BE2C (cell line): ENCODE results near the gene SELL.
"Not testable (repeated sequence)": the region's sequence is repeated elsewhere in the genome, so short reads cannot be mapped to it uniquely, and the experiment has no call there.

ENCODE experiments used
- DNase-seq: peaks from one replicate; pipeline ENCODE4 v3.0.0-alpha.2; 2020
- H3K27me3 ChIP-seq: fragments of 250-450 bp; sonication (Bioruptor Pico); 2 replicates; pipeline ENCODE4 v1.5.1; 2020; ENCODE audit warnings: mild to moderate bottlenecking
- H3K36me3 ChIP-seq: fragments of 250-450 bp; sonication (Bioruptor Pico); 2 replicates; pipeline ENCODE4 v1.5.1; 2020; ENCODE audit warnings: mild to moderate bottlenecking
- H3K4me1 ChIP-seq: fragments of 250-450 bp; sonication (Bioruptor Pico); 2 replicates; pipeline ENCODE4 v1.5.1; 2020
- H3K4me3 ChIP-seq: 2 replicates; pipeline ENCODE4 v1.5.1; 2011; ENCODE audit warnings: low read depth, low read length
- H3K9me3 ChIP-seq: fragments of 250-450 bp; sonication (Bioruptor Pico); 2 replicates; pipeline ENCODE4 v1.5.1; 2020
- CTCF ChIP-seq: IDR thresholded peaks from 2 replicates; pipeline ENCODE4 v1.5.1; 2012; ENCODE audit warnings: mild to moderate bottlenecking, low read depth, low read length

Gene SELL

GRCh38 chr1:169694304-169695075 lies 16.9 kb downstream of the SELL start:
- Histone ChIP-seq H3K4me3 (no peak overlapping the region), H3K9me3 (no peaks in the 10 kb centered on the region), H3K27me3 (no peaks in the 10 kb centered on the region), H3K4me1 (no peaks in the 10 kb centered on the region), H3K36me3 (no peaks in the 10 kb centered on the region)
- TF ChIP-seq CTCF, result no peak
- no peak for DNase-seq

- no peaks in the 10 kb centered on the region for H3K9me3 ChIP-seq
- H3K36me3 ChIP-seq, result no peaks in the 10 kb centered on the region
- TF ChIP-seq CTCF, result no peak
- no peaks in the 10 kb centered on the region for H3K27me3 ChIP-seq
- H3K4me1 ChIP-seq, result no peaks in the 10 kb centered on the region
- H3K4me3 ChIP-seq, result no peak overlapping the region
- no peak for DNase-seq
Observed at GRCh38 chr1:169692756-169693460, 18.5 kb downstream of the SELL start.

GRCh38 chr1:169690489-169690888 lies 20.9 kb downstream of the SELL start:
- Histone ChIP-seq H3K4me1 (no peaks in the 10 kb centered on the region), H3K36me3 (no peaks in the 10 kb centered on the region), H3K9me3 (no peaks in the 10 kb centered on the region), H3K27me3 (no peaks in the 10 kb centered on the region), H3K4me3 (no peak overlapping the region)
- DNase-seq, result no peak
- no peak for TF ChIP-seq CTCF

- DNase-seq, result no peak
- no peak overlapping the region for H3K4me3 ChIP-seq
- no peaks in the 10 kb centered on the region for H3K36me3 ChIP-seq
- H3K27me3 ChIP-seq, result no peaks in the 10 kb centered on the region
- no peak for TF ChIP-seq CTCF
- no peaks in the 10 kb centered on the region for H3K4me1 ChIP-seq
- no peaks in the 10 kb centered on the region for H3K9me3 ChIP-seq
Observed at GRCh38 chr1:169689395-169689794, 22.0 kb downstream of the SELL start.

GRCh38 chr1:169688377-169688776 lies 23.0 kb downstream of the SELL start:
- H3K4me3 ChIP-seq, H3K4me1 ChIP-seq, H3K9me3 ChIP-seq, H3K36me3 ChIP-seq, H3K27me3 ChIP-seq, DNase-seq: not testable (repeated sequence)

GRCh38 chr1:169683661-169684060 lies 27.8 kb downstream of the SELL start:
- no peak overlapping the region for H3K4me3 ChIP-seq
- H3K9me3 ChIP-seq, result no peaks in the 10 kb centered on the region
- no peak for DNase-seq
- no peaks in the 10 kb centered on the region for H3K36me3 ChIP-seq
- H3K27me3 ChIP-seq, result peaks cover 9% of the 10 kb centered on the region
- TF ChIP-seq CTCF, result no peak
- H3K4me1 ChIP-seq, result no peaks in the 10 kb centered on the region

GRCh38 chr1:169683168-169683567 lies 28.3 kb downstream of the SELL start:
- not testable (repeated sequence) for H3K27me3 ChIP-seq, H3K4me3 ChIP-seq, H3K4me1 ChIP-seq, H3K36me3 ChIP-seq, H3K9me3 ChIP-seq, DNase-seq
